Karpas-422 (cell line): Measurements from ENCODE around the gene MDN1. TPM values are rescaled to one million over a fixed set of nuclear protein-coding genes. Genes with fewer than 3 reads are reported as not detected.

Experiments
- DNase-seq: peaks from one replicate; pipeline ENCODE4 v3.0.0-alpha.2; 2015
- H2AFZ ChIP-seq: fragments of 200-600 bp; sonication (generic); 2 replicates; pipeline ENCODE4 v1.6.1; 2014; ENCODE audit warnings: antibody characterized with exemption, low read length, mixed read lengths
- H3K27ac ChIP-seq: fragments of 200-600 bp; sonication (generic); 2 replicates; pipeline ENCODE4 v1.5.1; 2014; ENCODE audit warnings: mild to moderate bottlenecking, low read length, moderate library complexity
- H3K27me3 ChIP-seq: fragments of 200-600 bp; sonication (generic); 2 replicates; pipeline ENCODE4 v1.6.1; 2014; ENCODE audit warnings: low read length, mixed read lengths
- H3K36me3 ChIP-seq: fragments of 200-600 bp; sonication (generic); 2 replicates; pipeline ENCODE4 v1.6.1; 2014; ENCODE audit warnings: low read length, mixed read lengths; ENCODE audit not compliant: insufficient read depth
- H3K4me1 ChIP-seq: fragments of 200-600 bp; sonication (generic); 2 replicates; pipeline ENCODE4 v1.6.1; 2014; ENCODE audit warnings: mild to moderate bottlenecking, low read length, mixed read lengths
- H3K4me2 ChIP-seq: fragments of 200-600 bp; sonication (generic); 2 replicates; pipeline ENCODE4 v1.6.1; 2014; ENCODE audit warnings: low read length, low read depth, mild to moderate bottlenecking; ENCODE audit not compliant: poor library complexity, severe bottlenecking
- H3K4me3 ChIP-seq: fragments of 200-600 bp; sonication (generic); 2 replicates; pipeline ENCODE4 v1.5.1; 2014; ENCODE audit warnings: mild to moderate bottlenecking, antibody characterized with exemption, low read length, mixed read lengths
- H3K79me2 ChIP-seq: fragments of 200-600 bp; sonication (generic); 2 replicates; pipeline ENCODE4 v1.6.1; 2014; ENCODE audit warnings: mild to moderate bottlenecking, low read length, mixed read lengths
- H3K9ac ChIP-seq: fragments of 200-600 bp; sonication (generic); 2 replicates; pipeline ENCODE4 v1.6.0; 2014; ENCODE audit warnings: low read length
- H3K9me2 ChIP-seq: fragments of 200-600 bp; sonication (generic), shearing (Covaris generic); replicated peaks from 2 replicates; pipeline ENCODE4 v1.6.0; 2014; ENCODE audit warnings: mild to moderate bottlenecking, low read length, moderate library complexity; ENCODE audit not compliant: insufficient read depth
- H3K9me3 ChIP-seq: fragments of 300-700, 200-600 bp; sonication (generic); 2 replicates; pipeline ENCODE4 v1.6.1; 2014; ENCODE audit warnings: low read length, mixed read lengths
- H4K20me1 ChIP-seq: fragments of 200-600 bp; sonication (generic); 2 replicates; pipeline ENCODE4 v1.6.1; 2014; ENCODE audit warnings: mild to moderate bottlenecking, antibody characterized with exemption, low read length, low read depth; ENCODE audit not compliant: insufficient read depth
- total RNA-seq: library from RNA; depleted of rRNA; stranded (reverse); fragments of >200 nt; shearing (Covaris generic); gene quantifications from 2 replicates; pipeline ENCODE4 v1.2.3, GENCODE V29; 2014; ENCODE audit warnings: low replicate concordance

The MDN1 gene
- total RNA-seq, 1 experiment from 2014 or later, result 42.0 TPM

- no peaks in the 10 kb centered on the region for H4K20me1 ChIP-seq
- no peaks in the 10 kb centered on the region for H3K27me3 ChIP-seq
- H3K4me3 ChIP-seq, result no peak overlapping the region
- H3K9me3 ChIP-seq, result no peaks in the 10 kb centered on the region
- H3K9ac ChIP-seq, result no peak overlapping the region
- H3K27ac ChIP-seq, result no peak overlapping the region
- no peak overlapping the region for H2AFZ ChIP-seq
- H3K4me1 ChIP-seq, result no peaks in the 10 kb centered on the region
- no peaks in the 10 kb centered on the region for H3K9me2 ChIP-seq
- no peak overlapping the region for H3K4me2 ChIP-seq
- H3K79me2 ChIP-seq, result peaks cover 7% of the 10 kb centered on the region; the same call in 1 of the 2 replicates
- DNase-seq, result no peak
- H3K36me3 ChIP-seq, result peaks cover 74% of the 10 kb centered on the region
These were observed 92.1 kb downstream of the MDN1 start for GRCh38 chr6:89727501-89727900.

GRCh38 chr6:89724981-89725380, 94.6 kb downstream of the MDN1 start:
- H3K4me1 ChIP-seq, result no peaks in the 10 kb centered on the region
- no peak overlapping the region for H3K27ac ChIP-seq
- no peak for DNase-seq
- no peaks in the 10 kb centered on the region for H3K9me2 ChIP-seq
- H3K4me2 ChIP-seq, result no peak overlapping the region
- H3K4me3 ChIP-seq, result no peak overlapping the region
- peaks cover 63% of the 10 kb centered on the region for H3K36me3 ChIP-seq
- peaks cover 3% of the 10 kb centered on the region; the same call in 1 of the 2 replicates for H3K79me2 ChIP-seq
- H4K20me1 ChIP-seq, result no peaks in the 10 kb centered on the region
- no peaks in the 10 kb centered on the region for H3K9me3 ChIP-seq
- no peaks in the 10 kb centered on the region for H3K27me3 ChIP-seq
- H3K9ac ChIP-seq, result no peak overlapping the region
- H2AFZ ChIP-seq, result no peak overlapping the region

- peaks cover 68% of the 10 kb centered on the region for H3K36me3 ChIP-seq
- no peak overlapping the region for H2AFZ ChIP-seq
- H3K27me3 ChIP-seq, result no peaks in the 10 kb centered on the region
- no peak for DNase-seq
- H3K79me2 ChIP-seq, result no peaks in the 10 kb centered on the region
- H3K9me2 ChIP-seq, result no peaks in the 10 kb centered on the region
- H3K9ac ChIP-seq, result no peak overlapping the region
- H3K27ac ChIP-seq, result no peak overlapping the region
- no peak overlapping the region for H3K4me3 ChIP-seq
- no peaks in the 10 kb centered on the region for H4K20me1 ChIP-seq
- H3K4me1 ChIP-seq, result no peaks in the 10 kb centered on the region
- no peaks in the 10 kb centered on the region for H3K9me3 ChIP-seq
- no peak overlapping the region for H3K4me2 ChIP-seq
These were observed 96.5 kb downstream of the MDN1 start for GRCh38 chr6:89723046-89723445.

GRCh38 chr6:89716532-89716931, 103.1 kb downstream of the MDN1 start:
- H3K27ac ChIP-seq, result no peak overlapping the region
- H3K4me2 ChIP-seq, result no peak overlapping the region
- H3K79me2 ChIP-seq, result no peaks in the 10 kb centered on the region
- no peak overlapping the region for H3K9ac ChIP-seq
- DNase-seq, result no peak
- H3K36me3 ChIP-seq, result peaks cover 58% of the 10 kb centered on the region
- H3K4me3 ChIP-seq, result no peak overlapping the region
- H3K9me3 ChIP-seq, result no peaks in the 10 kb centered on the region
- H3K27me3 ChIP-seq, result no peaks in the 10 kb centered on the region
- no peaks in the 10 kb centered on the region for H4K20me1 ChIP-seq
- H2AFZ ChIP-seq, result no peak overlapping the region
- H3K9me2 ChIP-seq, result no peaks in the 10 kb centered on the region
- no peaks in the 10 kb centered on the region for H3K4me1 ChIP-seq

GRCh38 chr6:89711801-89712200, 107.8 kb downstream of the MDN1 start:
- H3K9me3 ChIP-seq, result no peaks in the 10 kb centered on the region
- no peak overlapping the region for H3K4me2 ChIP-seq
- no peaks in the 10 kb centered on the region for H4K20me1 ChIP-seq
- H3K79me2 ChIP-seq, result no peaks in the 10 kb centered on the region
- H3K4me1 ChIP-seq, result no peaks in the 10 kb centered on the region
- H3K27me3 ChIP-seq, result no peaks in the 10 kb centered on the region
- no peaks in the 10 kb centered on the region for H3K9me2 ChIP-seq
- no peak overlapping the region for H3K9ac ChIP-seq
- no peak overlapping the region for H3K4me3 ChIP-seq
- H2AFZ ChIP-seq, result no peak overlapping the region
- no peak for DNase-seq
- H3K36me3 ChIP-seq, result peaks cover 54% of the 10 kb centered on the region; the same call in 1 of the 2 replicates
- no peak overlapping the region for H3K27ac ChIP-seq

- H2AFZ ChIP-seq, result no peak overlapping the region
- H3K9me2 ChIP-seq, result no peaks in the 10 kb centered on the region
- no peaks in the 10 kb centered on the region for H3K27me3 ChIP-seq
- no peak overlapping the region for H3K9ac ChIP-seq
- H3K36me3 ChIP-seq, result peaks cover 56% of the 10 kb centered on the region
- H3K27ac ChIP-seq, result no peak overlapping the region
- no peaks in the 10 kb centered on the region for H3K4me1 ChIP-seq
- H4K20me1 ChIP-seq, result no peaks in the 10 kb centered on the region
- no peak overlapping the region for H3K4me3 ChIP-seq
- H3K9me3 ChIP-seq, result no peaks in the 10 kb centered on the region
- H3K4me2 ChIP-seq, result no peak overlapping the region
- no peaks in the 10 kb centered on the region for H3K79me2 ChIP-seq
- no peak for DNase-seq
These were observed 111.3 kb downstream of the MDN1 start for GRCh38 chr6:89708316-89708715.

- DNase-seq, result no peak
- no peaks in the 10 kb centered on the region for H3K4me1 ChIP-seq
- H3K9ac ChIP-seq, result no peak overlapping the region
- H2AFZ ChIP-seq, result no peak overlapping the region
- H3K9me2 ChIP-seq, result no peaks in the 10 kb centered on the region
- H3K36me3 ChIP-seq, result peaks cover 53% of the 10 kb centered on the region
- H3K4me3 ChIP-seq, result no peak overlapping the region
- H3K27ac ChIP-seq, result no peak overlapping the region
- H3K79me2 ChIP-seq, result no peaks in the 10 kb centered on the region
- no peaks in the 10 kb centered on the region for H3K27me3 ChIP-seq
- no peaks in the 10 kb centered on the region for H3K9me3 ChIP-seq
- H4K20me1 ChIP-seq, result no peaks in the 10 kb centered on the region
- H3K4me2 ChIP-seq, result no peak overlapping the region
These were observed 111.8 kb downstream of the MDN1 start for GRCh38 chr6:89707766-89708165.

- Histone ChIP-seq H3K9me2 (no peaks in the 10 kb centered on the region), H3K36me3 (peaks cover 60% of the 10 kb centered on the region), H3K4me3 (no peak overlapping the region), H3K9ac (no peak overlapping the region), H3K4me2 (no peak overlapping the region), H4K20me1 (no peaks in the 10 kb centered on the region), H3K9me3 (no peaks in the 10 kb centered on the region), H3K79me2 (no peaks in the 10 kb centered on the region; the same call in 1 of the 2 replicates), H3K27ac (no peak overlapping the region), H3K27me3 (no peaks in the 10 kb centered on the region), H3K4me1 (no peaks in the 10 kb centered on the region), H2AFZ (no peak overlapping the region)
- no peak for DNase-seq
These were observed 113.5 kb downstream of the MDN1 start for GRCh38 chr6:89706121-89706520.

- Histone ChIP-seq H3K27ac (no peak overlapping the region), H4K20me1 (no peaks in the 10 kb centered on the region), H3K4me3 (no peak overlapping the region), H3K4me1 (no peaks in the 10 kb centered on the region), H2AFZ (no peak overlapping the region), H3K27me3 (no peaks in the 10 kb centered on the region), H3K79me2 (no peaks in the 10 kb centered on the region; the same call in 1 of the 2 replicates), H3K9ac (no peak overlapping the region), H3K36me3 (peaks cover 73% of the 10 kb centered on the region), H3K9me2 (no peaks in the 10 kb centered on the region), H3K9me3 (no peaks in the 10 kb centered on the region), H3K4me2 (no peak overlapping the region)
- no peak for DNase-seq
These were observed 116.3 kb downstream of the MDN1 start for GRCh38 chr6:89703292-89703691.
